ENCODE measurements around the gene CAPN2. TPM values are rescaled to one million over a fixed set of nuclear protein-coding genes. Genes with fewer than 3 reads are reported as not detected.

CAPN2 gene
- total RNA-seq, 1 donor from 2014 or later: 306 TPM

- TF ChIP-seq CTCF (IDR thresholded peaks at IDR 0.05): no peak
- no peaks in the 10 kb centered on the region for H3K27me3 ChIP-seq
- H3K4me1 ChIP-seq: peaks cover 63% of the 10 kb centered on the region
- ATAC-seq (no peak), DNase-seq (no peak)
- peaks cover 55% of the 10 kb centered on the region for H3K36me3 ChIP-seq
- H3K27ac ChIP-seq: peak overlapping the region; percentile 49
- H3K9me3 ChIP-seq: no peaks in the 10 kb centered on the region
- intact Hi-C loops (cut with DNase I): no loop called here
- no peak overlapping the region for H3K4me3 ChIP-seq
Observed at GRCh38 chr1:223723351-223723904, 11.1 kb downstream of the CAPN2 start.

GRCh38 chr1:223724376-223724775 lies 12.0 kb downstream of the CAPN2 start:
- intact Hi-C loops (cut with DNase I): no loop called here
- Histone ChIP-seq H3K4me3 (no peak overlapping the region), H3K27ac (peak overlapping the region; percentile 33), H3K9me3 (no peaks in the 10 kb centered on the region), H3K36me3 (peaks cover 46% of the 10 kb centered on the region), H3K27me3 (no peaks in the 10 kb centered on the region), H3K4me1 (peaks cover 63% of the 10 kb centered on the region)
- no peak for TF ChIP-seq CTCF (IDR thresholded peaks at IDR 0.05)
- DNase-seq (no peak), ATAC-seq (no peak)

- Histone ChIP-seq H3K4me1 (peaks cover 59% of the 10 kb centered on the region), H3K4me3 (no peak overlapping the region), H3K9me3 (no peaks in the 10 kb centered on the region), H3K36me3 (peaks cover 35% of the 10 kb centered on the region), H3K27me3 (no peaks in the 10 kb centered on the region), H3K27ac (peak overlapping the region; percentile 65)
- DNase-seq: no peak
- no peak for ATAC-seq
- intact Hi-C loops (cut with DNase I): no loop called here
- no peak for TF ChIP-seq CTCF (IDR thresholded peaks at IDR 0.05)
Observed at GRCh38 chr1:223725578-223725977, 13.2 kb downstream of the CAPN2 start.

- Histone ChIP-seq H3K9me3 (no peaks in the 10 kb centered on the region), H3K36me3 (peaks cover 29% of the 10 kb centered on the region), H3K27ac (peak overlapping the region; percentile 65), H3K4me1 (peaks cover 59% of the 10 kb centered on the region), H3K27me3 (no peaks in the 10 kb centered on the region), H3K4me3 (no peak overlapping the region)
- intact Hi-C loops (cut with DNase I): no loop called here
- no peak for TF ChIP-seq CTCF (IDR thresholded peaks at IDR 0.05)
- ATAC-seq (peak; percentile 78), DNase-seq (peak; percentile 73)
Observed at GRCh38 chr1:223726380-223727001, 14.2 kb downstream of the CAPN2 start.

GRCh38 chr1:223727541-223727940 lies 15.2 kb downstream of the CAPN2 start:
- intact Hi-C loops (cut with DNase I): no loop called here
- ATAC-seq: peak; percentile 5
- no peak for DNase-seq
- Histone ChIP-seq H3K9me3 (no peaks in the 10 kb centered on the region), H3K36me3 (peaks cover 21% of the 10 kb centered on the region), H3K4me1 (peaks cover 59% of the 10 kb centered on the region), H3K27me3 (no peaks in the 10 kb centered on the region), H3K4me3 (no peak overlapping the region), H3K27ac (peak overlapping the region; percentile 65)
- no peak for TF ChIP-seq CTCF (IDR thresholded peaks at IDR 0.05)

Measured in upper lobe of right lung (tissue), 1 donor.